Measurements from ENCODE around the gene PRKCZ.

Gene PRKCZ

DNA sequence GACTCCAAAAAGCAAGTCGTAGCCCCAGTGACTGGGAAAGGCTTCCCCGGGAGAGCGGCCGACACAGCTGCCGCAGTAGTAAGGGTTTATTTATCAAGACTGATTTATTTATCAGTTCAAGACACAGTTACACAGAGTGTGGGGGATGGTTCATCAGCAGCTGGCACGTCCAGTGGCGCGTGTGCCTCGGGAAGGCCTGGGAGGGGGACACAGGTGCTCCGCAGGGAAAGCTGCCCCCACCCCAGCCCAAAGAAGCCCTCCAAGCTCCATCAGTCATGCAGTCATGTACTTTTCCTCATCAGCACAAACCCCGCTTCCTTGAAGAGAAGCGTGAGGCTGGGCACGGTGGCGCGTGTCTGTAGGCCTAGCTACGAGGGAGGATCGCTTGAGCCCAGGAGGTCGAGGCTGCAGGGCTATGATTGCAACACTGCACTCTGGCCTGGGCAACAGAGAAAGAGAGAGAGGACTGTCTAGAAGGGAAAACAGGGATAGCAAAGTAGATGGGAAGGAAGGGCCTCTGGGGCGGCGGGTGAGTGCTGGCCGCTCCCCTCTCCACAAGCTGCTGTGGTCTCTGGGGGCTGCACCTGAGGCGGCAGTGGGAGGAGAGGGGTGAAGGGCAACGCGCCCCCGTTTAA, 53.2 kb downstream of the PRKCZ start:
- Histone ChIP-seq H3K27me3 (ENCODE audit: insufficient read depth, poor library complexity, severe bottlenecking) (no peaks in the 10 kb centered on the region), H3K4me3 (replicated peaks; ENCODE audit: insufficient read depth, low read length) (no peak overlapping the region), H3K27ac (replicated peaks) (no peak overlapping the region)
- TF ChIP-seq, protein P1, sequence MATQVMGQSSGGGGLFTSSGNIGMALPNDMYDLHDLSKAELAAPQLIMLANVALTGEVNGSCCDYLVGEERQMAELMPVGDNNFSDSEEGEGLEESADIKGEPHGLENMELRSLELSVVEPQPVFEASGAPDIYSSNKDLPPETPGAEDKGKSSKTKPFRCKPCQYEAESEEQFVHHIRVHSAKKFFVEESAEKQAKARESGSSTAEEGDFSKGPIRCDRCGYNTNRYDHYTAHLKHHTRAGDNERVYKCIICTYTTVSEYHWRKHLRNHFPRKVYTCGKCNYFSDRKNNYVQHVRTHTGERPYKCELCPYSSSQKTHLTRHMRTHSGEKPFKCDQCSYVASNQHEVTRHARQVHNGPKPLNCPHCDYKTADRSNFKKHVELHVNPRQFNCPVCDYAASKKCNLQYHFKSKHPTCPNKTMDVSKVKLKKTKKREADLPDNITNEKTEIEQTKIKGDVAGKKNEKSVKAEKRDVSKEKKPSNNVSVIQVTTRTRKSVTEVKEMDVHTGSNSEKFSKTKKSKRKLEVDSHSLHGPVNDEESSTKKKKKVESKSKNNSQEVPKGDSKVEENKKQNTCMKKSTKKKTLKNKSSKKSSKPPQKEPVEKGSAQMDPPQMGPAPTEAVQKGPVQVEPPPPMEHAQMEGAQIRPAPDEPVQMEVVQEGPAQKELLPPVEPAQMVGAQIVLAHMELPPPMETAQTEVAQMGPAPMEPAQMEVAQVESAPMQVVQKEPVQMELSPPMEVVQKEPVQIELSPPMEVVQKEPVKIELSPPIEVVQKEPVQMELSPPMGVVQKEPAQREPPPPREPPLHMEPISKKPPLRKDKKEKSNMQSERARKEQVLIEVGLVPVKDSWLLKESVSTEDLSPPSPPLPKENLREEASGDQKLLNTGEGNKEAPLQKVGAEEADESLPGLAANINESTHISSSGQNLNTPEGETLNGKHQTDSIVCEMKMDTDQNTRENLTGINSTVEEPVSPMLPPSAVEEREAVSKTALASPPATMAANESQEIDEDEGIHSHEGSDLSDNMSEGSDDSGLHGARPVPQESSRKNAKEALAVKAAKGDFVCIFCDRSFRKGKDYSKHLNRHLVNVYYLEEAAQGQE (IDR thresholded peaks at IDR 0.05; ENCODE audit: insufficient replicate concordance, low read depth): no peak
- no peak for TF ChIP-seq POLR2AphosphoS5 (IDR thresholded peaks at IDR 0.05; ENCODE audit: low read depth)
- DNase-seq (ENCODE audit: low read depth in 1 of 2, low spot score in 1 of 2): no peak

DNA sequence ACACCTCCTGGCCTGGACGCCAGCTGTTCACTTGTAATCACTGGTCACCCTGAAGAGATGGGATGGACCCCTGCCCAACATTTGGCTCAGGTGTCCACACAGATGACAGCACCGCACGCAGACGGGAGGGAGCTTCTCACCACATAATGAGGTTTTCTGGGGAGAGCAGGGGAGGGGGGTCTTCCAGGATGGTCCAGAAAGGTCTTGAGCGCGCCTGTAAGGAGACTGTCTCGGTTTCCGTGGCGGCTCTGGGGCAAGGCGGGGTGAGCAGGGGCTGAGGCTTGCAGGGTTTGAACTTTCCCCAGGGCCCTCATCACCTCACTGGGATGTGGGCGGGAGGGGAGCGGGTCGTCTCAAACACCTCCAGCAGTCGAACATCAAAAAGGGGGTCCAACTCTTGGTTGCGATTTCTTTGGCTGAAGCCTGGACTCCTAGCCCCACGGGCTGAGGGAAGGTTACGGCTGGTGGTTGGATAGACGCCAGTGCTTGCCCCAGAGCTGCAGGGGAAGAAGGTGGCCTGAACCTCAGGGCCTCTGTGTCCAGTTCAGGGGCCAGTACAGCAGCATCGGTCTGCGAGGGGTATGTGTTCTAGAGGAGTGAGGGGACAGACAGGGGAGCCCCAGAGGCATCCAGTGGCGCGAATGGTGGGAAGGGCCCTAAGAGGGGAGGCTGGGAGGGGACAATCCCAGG, 53.8 kb downstream of the PRKCZ start:
- no peak overlapping the region for H3K4me3 ChIP-seq (replicated peaks; ENCODE audit: insufficient read depth, low read length)
- H3K27ac ChIP-seq (replicated peaks): no peak overlapping the region
- H3K27me3 ChIP-seq (ENCODE audit: insufficient read depth, poor library complexity, severe bottlenecking): no peaks in the 10 kb centered on the region
- TF ChIP-seq SPI1 (IDR thresholded peaks at IDR 0.05; ENCODE audit: borderline replicate concordance, low read depth) (no peak), GABPA (IDR thresholded peaks at IDR 0.05; ENCODE audit: low read depth) (no peak), POLR2AphosphoS5 (IDR thresholded peaks at IDR 0.05; ENCODE audit: low read depth) (no peak)
- TF ChIP-seq, protein P2, sequence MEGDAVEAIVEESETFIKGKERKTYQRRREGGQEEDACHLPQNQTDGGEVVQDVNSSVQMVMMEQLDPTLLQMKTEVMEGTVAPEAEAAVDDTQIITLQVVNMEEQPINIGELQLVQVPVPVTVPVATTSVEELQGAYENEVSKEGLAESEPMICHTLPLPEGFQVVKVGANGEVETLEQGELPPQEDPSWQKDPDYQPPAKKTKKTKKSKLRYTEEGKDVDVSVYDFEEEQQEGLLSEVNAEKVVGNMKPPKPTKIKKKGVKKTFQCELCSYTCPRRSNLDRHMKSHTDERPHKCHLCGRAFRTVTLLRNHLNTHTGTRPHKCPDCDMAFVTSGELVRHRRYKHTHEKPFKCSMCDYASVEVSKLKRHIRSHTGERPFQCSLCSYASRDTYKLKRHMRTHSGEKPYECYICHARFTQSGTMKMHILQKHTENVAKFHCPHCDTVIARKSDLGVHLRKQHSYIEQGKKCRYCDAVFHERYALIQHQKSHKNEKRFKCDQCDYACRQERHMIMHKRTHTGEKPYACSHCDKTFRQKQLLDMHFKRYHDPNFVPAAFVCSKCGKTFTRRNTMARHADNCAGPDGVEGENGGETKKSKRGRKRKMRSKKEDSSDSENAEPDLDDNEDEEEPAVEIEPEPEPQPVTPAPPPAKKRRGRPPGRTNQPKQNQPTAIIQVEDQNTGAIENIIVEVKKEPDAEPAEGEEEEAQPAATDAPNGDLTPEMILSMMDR (IDR thresholded peaks at IDR 0.05; ENCODE audit: insufficient read depth, low read length): no peak
- TF ChIP-seq, protein P1 (IDR thresholded peaks at IDR 0.05; ENCODE audit: insufficient replicate concordance, low read depth): no peak
- no peak for DNase-seq (ENCODE audit: low read depth in 1 of 2, low spot score in 1 of 2)

DNA sequence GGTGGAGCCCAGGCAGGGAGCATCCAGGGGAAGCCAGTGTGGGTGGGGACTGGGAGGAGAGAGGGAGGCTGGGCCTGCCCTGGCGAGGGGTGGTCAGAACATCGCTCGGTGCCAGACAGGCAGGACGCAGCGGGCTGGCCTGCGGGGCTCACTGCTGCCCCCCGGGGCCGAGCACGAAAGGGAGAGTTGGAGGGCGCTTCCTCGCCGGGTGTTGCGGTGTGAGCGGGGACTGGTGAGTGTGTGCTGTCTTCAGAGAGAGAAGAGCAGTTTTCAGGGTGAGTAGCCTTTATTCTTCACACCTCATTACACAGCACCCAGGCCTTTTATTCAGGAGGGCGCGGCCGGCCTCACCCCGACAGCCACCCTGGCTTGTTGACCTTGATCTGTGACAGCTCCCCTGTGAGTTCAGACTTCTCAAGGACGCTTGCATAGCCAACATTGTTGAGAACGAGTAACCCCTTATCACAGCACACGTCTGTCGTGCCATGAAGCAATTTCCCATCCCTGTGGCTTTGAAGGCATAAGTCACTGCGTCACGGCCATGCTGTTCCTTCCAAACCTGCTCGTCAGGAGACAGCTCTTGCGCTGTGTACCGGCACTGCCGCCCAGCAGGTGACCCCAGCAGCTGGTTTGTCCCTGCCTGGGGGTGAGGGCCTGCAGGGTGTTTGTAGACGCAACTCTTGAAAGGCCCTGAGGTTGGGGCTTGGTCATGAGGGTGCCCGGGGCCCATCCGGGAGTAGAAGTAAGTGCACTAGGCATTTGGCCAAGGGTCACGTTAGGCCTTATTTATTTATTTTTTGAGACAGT, 54.6 kb downstream of the PRKCZ start:
- Histone ChIP-seq H3K27ac (replicated peaks) (no peak overlapping the region), H3K4me3 (replicated peaks; ENCODE audit: insufficient read depth, low read length) (no peak overlapping the region), H3K27me3 (ENCODE audit: insufficient read depth, poor library complexity, severe bottlenecking) (no peaks in the 10 kb centered on the region)
- peak in 1 of 2 experiments; percentile 35 for DNase-seq (ENCODE audit: low read depth in 1 of 2, low spot score in 1 of 2)
- no peak for TF ChIP-seq POLR2AphosphoS5 (IDR thresholded peaks at IDR 0.05; ENCODE audit: low read depth)
- TF ChIP-seq GABPA (IDR thresholded peaks at IDR 0.05; ENCODE audit: low read depth): no peak
- TF ChIP-seq, protein P1 (IDR thresholded peaks at IDR 0.05; ENCODE audit: insufficient replicate concordance, low read depth): no peak
- TF ChIP-seq, protein P2 (IDR thresholded peaks at IDR 0.05; ENCODE audit: insufficient read depth, low read length): no peak
- no peak for TF ChIP-seq SPI1 (IDR thresholded peaks at IDR 0.05; ENCODE audit: borderline replicate concordance, low read depth)

Measured in HL-60 (cell line).